Raji (cell line): ENCODE data around the gene BEND7.

ENCODE experiments used
- POLR2A ChIP-seq: IDR thresholded peaks from 2 replicates; pipeline ENCODE4 v1.6.1; 2011; ENCODE audit warnings: low read depth, low read length, control low read depth; ENCODE audit not compliant: insufficient read depth

The BEND7 gene

DNA sequence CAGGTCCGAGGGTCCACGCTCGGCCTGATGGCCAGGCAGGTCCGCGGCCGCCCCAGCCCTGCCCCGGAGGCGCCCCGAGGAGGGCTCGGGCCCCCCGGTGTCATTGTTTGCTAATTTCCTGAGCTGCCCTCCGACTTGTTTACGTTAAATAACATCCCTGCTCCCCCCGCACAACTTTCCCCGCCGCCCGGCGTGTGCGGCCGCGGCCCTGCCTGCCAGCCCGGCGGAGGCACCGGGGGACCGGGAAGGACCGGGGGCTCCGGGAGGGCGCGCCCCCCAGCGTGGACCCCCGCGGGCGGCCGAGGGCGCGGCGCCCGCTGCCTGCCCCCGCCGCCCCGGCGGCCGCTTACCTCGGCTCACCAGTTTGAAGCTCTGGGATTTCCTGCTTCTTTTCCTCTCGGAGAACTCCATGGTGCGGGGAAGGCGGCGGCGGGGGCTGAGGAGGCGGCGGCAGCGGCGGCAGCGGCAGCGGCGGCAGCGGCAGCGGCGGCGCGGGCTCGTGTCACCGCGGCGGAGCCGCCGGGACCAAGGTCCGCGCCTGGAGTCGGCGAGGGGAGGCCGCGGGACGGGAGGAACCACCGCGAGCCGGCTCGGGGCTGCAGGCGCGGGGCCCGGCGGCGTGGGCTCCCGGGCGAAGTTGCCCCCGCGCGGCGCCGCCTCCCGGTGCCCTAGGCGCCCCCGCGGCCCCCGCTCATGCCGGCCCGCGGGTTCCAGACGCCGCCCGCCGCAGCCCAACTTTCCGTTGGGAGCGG, 515 bp downstream of the BEND7 start:
- no peak for TF ChIP-seq POLR2A

DNA sequence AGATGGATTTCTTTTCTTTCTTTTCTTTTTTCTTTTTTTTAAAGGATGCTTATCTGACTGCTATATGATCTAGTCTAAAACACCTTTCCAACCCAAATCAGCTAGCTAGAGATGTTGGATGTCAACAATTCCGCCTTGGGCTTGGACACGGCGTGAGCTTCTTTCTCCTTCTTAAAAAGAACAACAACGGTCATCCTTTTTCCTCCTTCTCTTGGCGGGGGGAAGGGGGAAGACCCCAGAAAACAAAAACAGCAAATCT, 1.0 kb downstream of the BEND7 start:
- TF ChIP-seq POLR2A = no peak

DNA sequence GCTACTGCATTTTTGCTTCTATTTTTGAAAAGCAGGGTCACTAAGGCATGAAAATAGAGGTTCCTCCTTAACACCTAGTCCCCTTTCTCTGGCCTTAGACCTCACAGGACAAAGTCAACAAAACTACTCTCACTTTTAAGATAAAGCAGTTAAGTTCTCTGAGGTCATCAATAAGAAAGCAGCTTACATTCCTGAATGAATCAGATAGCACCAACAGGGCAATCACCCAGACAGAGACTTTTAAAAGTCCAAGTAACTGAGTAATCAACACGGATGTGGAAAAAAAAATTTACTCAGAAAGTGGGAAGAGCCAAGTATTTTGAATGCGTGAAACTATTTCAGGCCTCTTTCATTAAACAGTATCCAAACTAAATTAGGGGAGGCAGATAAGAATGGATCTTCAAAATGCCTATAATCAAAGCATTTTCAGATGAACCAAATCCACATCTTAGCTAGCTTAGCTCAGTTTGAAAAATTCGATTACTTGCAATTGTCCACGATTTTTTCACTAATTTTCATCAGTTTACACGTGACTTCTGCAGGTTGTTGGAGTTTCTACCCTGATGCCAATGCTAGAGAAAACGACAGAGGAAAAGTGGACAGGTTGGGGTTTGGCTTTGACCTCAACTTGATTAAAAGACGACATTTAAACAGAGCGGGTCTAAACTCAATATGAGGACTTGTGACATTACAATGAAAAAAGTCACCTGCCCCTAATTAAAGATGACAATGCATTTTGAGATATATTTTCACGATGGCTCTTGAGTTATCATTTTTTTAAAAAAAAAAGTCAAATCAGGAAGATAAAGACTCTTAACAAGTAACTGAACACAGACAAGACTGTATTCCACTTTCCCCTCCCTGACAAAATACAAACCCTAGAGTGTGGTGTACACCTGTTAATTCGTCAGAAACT, 1.6 kb downstream of the BEND7 start:
- TF ChIP-seq POLR2A = no peak

DNA sequence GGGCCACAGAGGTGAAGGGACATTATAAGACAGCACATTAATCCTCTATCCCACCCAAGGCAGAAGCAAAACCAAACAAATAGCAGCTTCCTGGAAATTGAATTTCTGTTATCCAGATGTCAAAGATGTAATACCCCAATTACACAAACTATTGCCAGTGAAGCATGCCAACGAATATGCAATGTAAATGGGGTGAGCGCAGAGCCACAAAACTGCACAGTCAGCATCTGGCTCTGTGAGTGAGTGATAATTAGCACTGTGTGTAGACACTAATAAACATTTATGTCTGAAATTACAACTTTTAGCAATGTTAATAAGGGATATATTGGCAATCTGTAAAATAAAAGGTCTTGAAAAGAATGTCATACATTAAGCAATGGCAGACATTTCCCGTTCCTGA, 3.2 kb downstream of the BEND7 start:
- TF ChIP-seq POLR2A = no peak

DNA sequence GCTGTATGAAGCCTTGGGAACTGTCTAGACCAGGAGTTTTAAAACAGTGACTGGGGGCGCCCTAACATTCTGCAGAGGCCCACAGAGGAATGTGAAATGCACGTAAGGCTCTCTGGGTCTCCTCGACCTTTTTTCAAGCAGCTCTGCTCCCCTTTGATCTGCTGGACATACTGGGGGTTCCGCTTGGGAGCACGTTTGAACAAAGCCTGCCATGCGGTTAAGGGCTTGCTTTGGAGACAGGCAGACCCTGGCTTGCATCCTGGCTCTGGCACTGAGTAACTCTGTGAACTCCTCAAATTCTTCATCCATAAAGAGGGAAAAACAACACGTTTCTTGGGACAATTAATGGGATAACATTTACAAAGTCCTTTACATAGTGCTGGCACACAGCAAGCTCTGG, 7.8 kb downstream of the BEND7 start:
- no peak for TF ChIP-seq POLR2A

DNA sequence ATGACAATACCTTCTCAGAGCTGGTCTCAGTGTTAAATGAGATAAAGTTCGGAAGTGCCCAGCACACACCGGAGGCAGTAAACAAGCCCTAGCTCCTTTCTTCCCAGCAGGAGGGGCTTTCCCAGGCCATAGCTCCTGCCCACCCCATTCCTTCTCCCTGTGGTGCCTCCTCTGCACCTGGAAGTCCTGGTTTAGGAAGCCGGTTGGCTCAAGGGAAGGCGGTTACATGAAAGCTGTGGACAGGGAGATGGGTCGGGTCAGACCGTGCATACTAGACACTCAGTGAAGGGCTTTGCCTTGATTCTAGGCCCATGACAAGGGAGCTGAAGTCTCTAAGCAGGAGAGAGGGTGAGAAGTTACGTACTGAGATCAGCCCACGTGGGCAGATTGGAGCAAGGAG, 8.6 kb downstream of the BEND7 start:
- TF ChIP-seq POLR2A = no peak

DNA sequence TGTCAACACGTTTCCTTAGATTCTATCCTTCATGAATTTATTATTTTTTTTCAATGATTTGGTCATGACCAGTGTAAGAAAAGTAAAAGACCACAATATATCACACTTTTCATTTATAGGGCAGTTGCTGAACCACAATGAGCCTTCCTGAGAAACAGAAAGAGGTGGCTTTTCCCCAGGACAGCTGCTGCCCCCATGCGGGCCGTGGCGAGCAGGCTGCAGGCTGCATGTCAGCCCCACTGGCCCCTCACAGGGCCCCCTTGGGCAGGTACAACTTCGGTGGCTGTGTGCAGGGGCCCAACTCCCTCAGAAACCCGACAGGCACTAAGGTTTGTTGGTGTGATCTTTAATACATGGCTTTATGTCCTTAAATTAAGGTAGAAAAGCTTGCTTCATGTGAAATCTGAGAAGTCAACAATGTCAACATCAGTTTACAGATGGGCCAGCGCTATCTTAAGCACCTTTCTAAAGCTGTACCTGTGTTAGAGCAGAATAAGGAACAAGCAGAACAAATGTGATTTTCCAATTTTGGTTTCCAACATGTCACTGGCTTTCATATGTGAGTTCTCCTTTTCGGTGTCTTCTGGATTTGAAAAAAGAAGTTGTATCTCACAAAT, 10.6 kb downstream of the BEND7 start:
- TF ChIP-seq POLR2A = no peak

DNA sequence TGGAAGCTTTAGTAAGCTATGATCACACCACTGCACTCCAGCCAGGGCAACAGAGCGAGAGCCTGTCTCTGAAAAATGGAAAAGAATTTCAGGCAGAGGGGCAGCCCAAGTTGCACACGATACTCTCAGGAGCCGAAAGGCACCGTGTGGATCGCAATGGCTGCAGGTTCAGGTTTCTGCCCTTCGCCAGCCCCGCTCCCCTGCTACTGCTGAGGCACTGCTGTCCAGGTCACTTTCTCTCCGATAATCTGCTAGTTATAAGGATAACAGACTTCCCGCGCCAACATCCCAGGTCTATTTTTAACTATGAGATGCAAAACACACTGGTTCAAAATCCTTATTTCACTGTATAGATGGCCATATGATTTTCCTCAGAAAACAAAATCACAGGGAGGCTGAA, 11.1 kb downstream of the BEND7 start:
- TF ChIP-seq POLR2A = no peak

DNA sequence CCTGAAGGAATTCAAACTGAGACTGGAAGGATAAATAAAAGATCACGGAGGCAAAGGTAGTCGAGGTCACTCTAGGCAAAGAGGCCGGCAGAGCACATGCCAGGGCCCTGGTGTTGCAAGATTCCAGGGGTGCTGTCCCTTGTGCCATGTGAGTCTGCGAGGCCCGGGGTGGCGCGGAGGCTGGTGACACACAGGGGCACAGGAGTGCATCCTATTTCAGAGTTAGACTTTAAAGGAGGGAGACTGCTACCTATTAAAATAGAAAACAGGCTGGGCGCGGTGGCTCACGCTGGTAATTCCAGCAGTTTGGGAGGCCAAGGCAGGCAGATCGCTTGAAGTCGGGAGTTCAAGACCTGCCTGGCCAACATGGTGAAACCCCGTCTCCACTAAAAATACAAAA, 12.6 kb downstream of the BEND7 start:
- no peak for TF ChIP-seq POLR2A

DNA sequence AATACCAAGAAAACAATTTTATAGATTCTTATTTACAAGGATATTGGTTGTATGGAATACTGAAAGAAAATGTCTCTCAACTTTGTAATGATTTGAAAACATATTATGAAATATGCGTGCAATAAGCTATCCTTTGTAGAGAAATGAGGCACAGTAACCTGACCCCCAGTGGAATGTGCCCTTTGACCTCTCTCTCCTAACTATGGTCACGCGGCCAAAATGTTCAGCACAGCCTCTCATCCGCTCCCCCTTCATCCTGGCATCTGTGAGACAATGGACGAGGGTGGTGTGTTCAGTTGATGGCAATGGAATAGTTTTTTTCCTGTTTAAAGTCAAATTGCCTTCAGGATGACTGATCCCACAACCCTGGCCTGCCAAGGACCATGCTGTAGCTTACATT, 13.3 kb downstream of the BEND7 start:
- TF ChIP-seq POLR2A = no peak

DNA sequence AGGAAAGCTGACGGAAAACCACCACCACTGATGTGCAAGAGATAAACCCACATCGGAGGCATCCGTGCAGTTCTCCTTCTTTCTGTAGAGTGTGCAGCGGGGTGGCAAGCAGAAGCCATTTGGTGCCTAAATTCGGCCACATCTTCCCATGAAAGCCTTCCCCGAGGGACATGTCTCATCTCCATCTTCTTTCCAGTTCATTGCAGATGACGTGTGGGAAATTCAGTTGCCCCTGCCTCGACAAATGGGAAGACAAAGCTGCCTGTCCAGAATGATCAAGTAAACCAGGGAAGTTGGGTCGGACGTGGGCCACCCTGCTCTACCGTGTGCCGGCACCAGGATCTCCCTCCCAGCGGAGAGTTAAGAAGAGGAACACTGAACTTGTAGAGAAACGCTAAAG, 14.5 kb downstream of the BEND7 start:
- no peak for TF ChIP-seq POLR2A

DNA sequence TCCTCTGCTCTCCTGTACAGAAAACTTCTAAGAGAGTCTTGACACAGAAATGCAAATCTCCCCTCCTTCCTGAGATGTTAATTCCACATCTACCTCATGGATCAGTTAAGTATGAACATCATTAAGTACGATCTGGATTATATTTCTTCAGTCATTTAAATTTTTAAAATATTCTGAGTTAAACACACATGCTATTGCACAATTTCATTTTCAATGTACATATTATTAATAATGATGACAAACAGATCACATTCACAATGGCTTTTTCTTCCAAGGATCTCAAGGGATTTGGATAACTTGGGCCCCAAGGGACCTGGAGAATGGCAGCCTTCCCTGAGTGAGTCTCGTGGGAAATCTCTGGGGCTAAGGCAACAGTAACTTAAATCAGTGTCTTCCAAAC, 16.2 kb downstream of the BEND7 start:
- TF ChIP-seq POLR2A = no peak

DNA sequence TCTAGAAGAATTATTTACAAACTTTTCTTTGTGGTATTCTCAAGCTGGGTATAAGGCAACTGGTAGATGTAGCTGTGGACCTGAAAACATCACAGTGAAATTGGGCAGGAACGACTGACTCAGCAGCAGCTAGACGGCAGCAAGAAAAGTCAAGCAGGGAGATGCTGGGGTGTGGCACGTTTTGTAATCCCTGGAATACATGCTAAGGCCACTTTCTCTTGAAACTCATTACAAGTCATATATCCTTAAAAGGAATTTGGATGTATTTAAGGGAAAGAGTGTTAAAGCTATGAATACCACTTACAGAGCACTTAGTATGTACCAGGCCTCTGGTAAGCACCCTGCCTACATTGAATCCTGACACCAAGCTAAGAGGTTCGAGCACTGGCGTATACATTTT, 17.4 kb downstream of the BEND7 start:
- no peak for TF ChIP-seq POLR2A

DNA sequence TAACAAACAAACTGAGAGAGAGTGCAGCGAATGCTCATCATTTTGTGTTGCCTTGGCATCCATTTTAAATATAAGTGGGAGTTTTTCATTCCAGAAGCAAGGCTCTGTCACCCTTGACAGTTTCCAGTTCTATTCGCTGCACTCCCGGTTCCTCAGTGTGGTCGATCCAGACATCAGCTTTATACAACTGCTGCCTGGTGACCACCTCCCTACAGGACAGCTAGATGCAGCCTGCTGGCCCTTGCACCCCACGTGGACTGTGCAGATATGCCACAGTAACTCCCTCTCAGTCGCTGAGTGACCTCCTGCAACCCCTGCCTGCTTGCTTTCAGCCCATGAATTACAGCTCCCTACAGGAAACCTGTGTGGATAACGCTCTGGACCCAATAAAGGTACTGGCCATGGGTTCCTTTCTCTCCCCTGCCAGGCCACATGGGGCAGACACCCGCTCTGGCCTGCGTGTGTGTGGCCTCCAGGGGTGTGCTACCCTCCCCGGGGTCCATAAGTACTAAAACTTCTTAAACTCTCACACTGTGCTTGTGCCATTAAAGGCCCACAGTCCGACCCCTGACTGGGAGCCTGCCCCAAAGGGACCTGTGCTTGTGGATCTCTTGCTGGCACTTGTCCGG, 23.6 kb downstream of the BEND7 start:
- TF ChIP-seq POLR2A = no peak

DNA sequence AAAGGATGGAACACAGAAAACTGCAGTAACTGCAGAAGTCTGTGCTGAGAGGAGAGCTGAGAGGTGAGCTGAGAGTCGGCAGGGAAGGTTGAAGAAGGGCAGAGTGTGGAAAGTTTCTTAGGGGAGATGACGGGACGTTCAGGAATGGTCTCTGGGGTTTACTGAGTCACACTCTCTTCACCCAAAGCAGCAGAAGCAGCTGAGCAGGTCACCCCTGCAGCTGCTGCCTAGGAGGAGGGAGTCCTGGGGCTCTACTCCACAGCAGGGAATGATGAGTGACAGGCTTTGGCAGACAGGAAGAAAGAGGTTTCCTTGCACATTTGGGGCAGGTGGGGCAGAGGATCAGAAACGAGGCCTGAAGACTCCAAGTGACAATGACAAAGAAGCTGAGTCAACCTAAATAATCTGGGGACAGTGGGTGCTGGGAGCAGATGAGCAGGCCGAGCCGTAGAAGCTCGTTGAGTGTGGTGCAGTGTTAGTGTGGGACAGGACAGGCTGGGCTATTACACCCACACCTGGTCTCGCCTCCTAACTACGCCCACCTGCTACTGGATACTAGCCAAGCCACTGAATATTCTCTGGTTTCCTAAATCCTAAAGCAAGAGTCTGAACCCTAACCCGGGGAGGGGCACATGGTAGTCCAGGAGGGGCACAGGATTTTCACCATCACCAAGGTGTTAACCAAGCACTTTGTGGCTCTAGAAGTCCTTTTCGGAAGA, 24.9 kb downstream of the BEND7 start:
- TF ChIP-seq POLR2A = no peak
